ENCODE data around the gene SLC12A8. TPM values are rescaled to one million over a fixed set of nuclear protein-coding genes. Genes with fewer than 3 reads are reported as not detected.

SLC12A8 gene
- total RNA-seq, 1 experiment from 2014 or later = 13.0 TPM

DNA sequence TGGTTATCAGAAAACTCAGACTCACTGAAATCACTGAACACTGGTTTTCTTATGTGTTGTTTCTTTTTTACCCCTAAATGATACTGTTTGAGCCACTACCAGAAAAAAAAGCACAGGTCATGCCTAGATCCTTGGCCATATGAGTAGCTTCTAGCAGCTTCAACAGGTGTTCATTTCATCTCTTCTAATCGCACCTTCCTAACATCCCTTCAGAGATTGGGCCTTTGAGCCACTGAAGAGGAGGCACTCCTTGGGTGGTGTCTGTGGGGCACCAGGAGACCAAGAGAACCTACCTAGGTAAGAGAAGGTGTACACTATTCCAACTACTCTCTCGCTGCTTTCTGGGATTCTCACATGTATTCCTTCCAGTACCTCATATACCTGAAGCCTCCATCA is 159.2 kb downstream of the SLC12A8 start:
- no peak overlapping the region for H3K27ac Mint-ChIP-seq (ENCODE audit: low read depth, unreplicated experiment)
- no peak for DNase-seq (ENCODE audit: unreplicated experiment)
- H3K36me3 Mint-ChIP-seq (ENCODE audit: insufficient read depth, unreplicated experiment) = no peaks in the 10 kb centered on the region
- intact Hi-C loops (cut with micrococcal nuclease) = loop anchor here (10.0 kb wide), 1 partner anchor 321 kb away; the partner anchor contains the start of gene ZNF148
- ChIA-PET POLR2A (no interaction called here), CTCF (interaction anchor here (0.6 kb wide), 3 partner anchors 19 to 383 kb away, joined by 3 to 7 read pairs (median 4); no protein-coding TSS in a partner anchor)
- no TSS peak for BruUV-seq (replicated peaks)
- peaks cover 38% of the 10 kb centered on the region for H3K4me1 Mint-ChIP-seq (ENCODE audit: insufficient read depth, unreplicated experiment)
- no peaks in the 10 kb centered on the region for H3K9me3 Mint-ChIP-seq (ENCODE audit: unreplicated experiment)
- TF ChIP-seq, protein P1, sequence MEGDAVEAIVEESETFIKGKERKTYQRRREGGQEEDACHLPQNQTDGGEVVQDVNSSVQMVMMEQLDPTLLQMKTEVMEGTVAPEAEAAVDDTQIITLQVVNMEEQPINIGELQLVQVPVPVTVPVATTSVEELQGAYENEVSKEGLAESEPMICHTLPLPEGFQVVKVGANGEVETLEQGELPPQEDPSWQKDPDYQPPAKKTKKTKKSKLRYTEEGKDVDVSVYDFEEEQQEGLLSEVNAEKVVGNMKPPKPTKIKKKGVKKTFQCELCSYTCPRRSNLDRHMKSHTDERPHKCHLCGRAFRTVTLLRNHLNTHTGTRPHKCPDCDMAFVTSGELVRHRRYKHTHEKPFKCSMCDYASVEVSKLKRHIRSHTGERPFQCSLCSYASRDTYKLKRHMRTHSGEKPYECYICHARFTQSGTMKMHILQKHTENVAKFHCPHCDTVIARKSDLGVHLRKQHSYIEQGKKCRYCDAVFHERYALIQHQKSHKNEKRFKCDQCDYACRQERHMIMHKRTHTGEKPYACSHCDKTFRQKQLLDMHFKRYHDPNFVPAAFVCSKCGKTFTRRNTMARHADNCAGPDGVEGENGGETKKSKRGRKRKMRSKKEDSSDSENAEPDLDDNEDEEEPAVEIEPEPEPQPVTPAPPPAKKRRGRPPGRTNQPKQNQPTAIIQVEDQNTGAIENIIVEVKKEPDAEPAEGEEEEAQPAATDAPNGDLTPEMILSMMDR (IDR thresholded peaks at IDR 0.05; ENCODE audit: unreplicated experiment) = no peak
- no peaks in the 10 kb centered on the region for H3K27me3 Mint-ChIP-seq (ENCODE audit: insufficient read depth, unreplicated experiment)
- H3K4me3 Mint-ChIP-seq (ENCODE audit: unreplicated experiment) = no peak overlapping the region

DNA sequence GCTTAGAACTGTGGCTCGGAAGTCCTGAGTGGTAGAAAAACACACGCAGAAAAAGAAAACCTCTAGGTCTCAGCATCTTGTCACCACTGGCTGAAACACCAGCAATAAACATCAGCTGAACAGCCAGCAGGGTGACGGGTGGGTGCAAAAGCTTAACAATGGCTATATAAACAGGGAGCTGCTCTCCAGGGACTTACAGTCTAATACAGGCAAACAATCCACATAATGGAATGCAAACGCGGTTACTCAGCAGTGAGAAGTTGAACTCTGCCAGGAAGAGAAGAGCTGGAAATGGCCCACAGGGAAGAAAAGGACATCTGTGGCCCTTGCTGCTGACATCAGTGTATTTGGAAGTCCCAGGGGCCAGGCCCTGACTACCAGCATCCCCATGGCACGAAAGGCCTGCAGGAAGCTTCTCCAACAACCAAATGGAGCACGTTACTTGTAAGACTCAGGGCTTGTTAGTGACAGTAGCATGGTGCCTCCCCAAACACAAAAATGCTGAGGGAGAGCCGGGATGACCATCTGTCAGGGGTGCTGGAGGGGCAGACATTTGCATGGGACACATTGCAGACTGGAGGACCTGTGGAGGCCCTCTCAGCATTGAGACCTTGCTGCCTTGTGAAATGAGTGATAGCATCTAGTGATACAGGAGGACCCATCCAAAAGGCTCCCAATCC is 159.8 kb downstream of the SLC12A8 start:
- intact Hi-C loops (cut with micrococcal nuclease) = loop anchor here (10.0 kb wide), 1 partner anchor 322 kb away; the partner anchor contains the start of gene ZNF148
- no peaks in the 10 kb centered on the region for H3K36me3 Mint-ChIP-seq (ENCODE audit: insufficient read depth, unreplicated experiment)
- ChIA-PET POLR2A (interaction anchor here (0.7 kb wide), 1 partner anchor 280 kb away, joined by 3 read pairs; no protein-coding TSS in a partner anchor), CTCF (interaction anchor here (0.6 kb wide), 2 partner anchors 76 to 384 kb away, joined by 3 to 7 read pairs; no protein-coding TSS in a partner anchor)
- H3K4me3 Mint-ChIP-seq (ENCODE audit: unreplicated experiment) = no peak overlapping the region
- H3K27me3 Mint-ChIP-seq (ENCODE audit: insufficient read depth, unreplicated experiment) = no peaks in the 10 kb centered on the region
- no TSS peak for BruUV-seq (replicated peaks)
- TF ChIP-seq, protein P1 (IDR thresholded peaks at IDR 0.05; ENCODE audit: unreplicated experiment) = no peak
- H3K4me1 Mint-ChIP-seq (ENCODE audit: insufficient read depth, unreplicated experiment) = peaks cover 34% of the 10 kb centered on the region
- H3K27ac Mint-ChIP-seq (ENCODE audit: low read depth, unreplicated experiment) = no peak overlapping the region
- no peaks in the 10 kb centered on the region for H3K9me3 Mint-ChIP-seq (ENCODE audit: unreplicated experiment)
- DNase-seq (ENCODE audit: unreplicated experiment) = no peak

DNA sequence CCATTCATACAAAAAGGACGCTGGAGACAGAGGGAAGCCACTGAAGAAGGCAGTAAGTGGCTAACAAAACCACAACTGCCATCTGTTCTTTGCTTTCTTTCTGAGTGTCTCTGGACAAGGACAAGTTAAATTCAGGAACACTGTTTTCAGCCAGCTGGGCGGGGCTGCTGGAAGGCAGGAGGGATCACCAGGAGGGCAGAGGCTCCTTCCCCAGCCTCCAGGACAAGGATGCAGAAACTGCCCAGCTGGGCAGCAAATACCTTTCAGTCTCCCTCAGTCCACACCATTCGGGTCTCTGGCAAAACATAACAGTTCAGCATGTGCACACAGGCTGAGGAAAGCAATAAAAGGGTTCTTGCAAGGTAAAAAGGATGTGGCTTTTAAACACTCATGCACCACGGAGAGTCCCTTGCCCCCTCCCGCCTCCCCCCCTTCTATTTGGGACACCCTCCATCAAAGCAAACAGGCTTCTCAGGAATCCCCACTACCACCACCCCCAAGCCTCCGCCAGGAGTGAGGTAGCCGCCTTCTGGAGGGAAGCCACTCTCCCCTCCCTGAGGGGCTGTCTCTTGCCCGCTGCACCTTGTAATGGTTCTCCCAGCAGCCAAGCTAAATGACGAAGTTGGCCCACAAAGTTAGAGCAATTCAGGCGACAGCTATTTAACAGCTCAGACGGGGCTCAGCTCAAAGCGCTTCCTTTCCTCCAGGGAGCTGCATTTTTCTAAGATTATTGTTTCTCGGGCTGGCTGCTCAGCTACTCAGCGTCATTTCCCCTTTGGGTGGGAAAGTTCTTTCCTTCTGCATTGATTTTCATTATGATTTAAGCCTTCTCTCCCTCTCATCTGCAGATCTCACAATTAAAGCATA is 160.6 kb downstream of the SLC12A8 start:
- Mint-ChIP-seq H3K4me1 (ENCODE audit: insufficient read depth, unreplicated experiment) (peaks cover 26% of the 10 kb centered on the region), H3K9me3 (ENCODE audit: unreplicated experiment) (no peaks in the 10 kb centered on the region), H3K27ac (ENCODE audit: low read depth, unreplicated experiment) (no peak overlapping the region), H3K4me3 (ENCODE audit: unreplicated experiment) (no peak overlapping the region), H3K36me3 (ENCODE audit: insufficient read depth, unreplicated experiment) (no peaks in the 10 kb centered on the region), H3K27me3 (ENCODE audit: insufficient read depth, unreplicated experiment) (no peaks in the 10 kb centered on the region)
- ChIA-PET POLR2A (interaction anchor here (0.7 to 1.5 kb wide), 2 partner anchors 10 to 281 kb away, joined by 3 read pairs; no protein-coding TSS in a partner anchor), CTCF (no interaction called here)
- no TSS peak for BruUV-seq (replicated peaks)
- intact Hi-C loops (cut with micrococcal nuclease) = loop anchor here (10.0 kb wide), 1 partner anchor 323 kb away; the partner anchor contains the start of gene ZNF148
- TF ChIP-seq, protein P1 (IDR thresholded peaks at IDR 0.05; ENCODE audit: unreplicated experiment) = no peak
- DNase-seq (ENCODE audit: unreplicated experiment) = no peak

DNA sequence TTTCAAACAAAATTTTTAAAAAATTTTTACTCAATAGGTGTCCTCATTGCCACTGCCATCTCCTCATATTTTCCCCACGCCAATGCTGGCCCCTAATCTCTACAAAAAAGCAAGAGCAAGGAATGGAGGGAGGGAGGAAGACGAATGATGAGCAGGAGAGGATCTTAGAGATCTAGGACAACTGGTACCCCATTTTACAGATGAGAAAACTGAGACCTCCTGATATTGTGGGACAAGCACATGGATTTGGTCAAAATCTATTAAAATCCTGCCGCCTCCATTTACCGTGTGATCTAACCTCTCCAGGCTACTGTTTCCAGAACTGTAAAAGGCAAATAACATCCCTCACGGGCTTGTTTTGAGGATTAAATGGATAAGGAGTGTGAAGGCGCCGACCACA is 161.3 kb downstream of the SLC12A8 start:
- H3K9me3 Mint-ChIP-seq (ENCODE audit: unreplicated experiment) = no peaks in the 10 kb centered on the region
- BruUV-seq (replicated peaks) = no TSS peak
- H3K27me3 Mint-ChIP-seq (ENCODE audit: insufficient read depth, unreplicated experiment) = no peaks in the 10 kb centered on the region
- H3K4me1 Mint-ChIP-seq (ENCODE audit: insufficient read depth, unreplicated experiment) = peaks cover 23% of the 10 kb centered on the region
- no peak overlapping the region for H3K4me3 Mint-ChIP-seq (ENCODE audit: unreplicated experiment)
- ChIA-PET CTCF (no interaction called here), POLR2A (interaction anchor here (1.5 kb wide), 1 partner anchor 11 kb away, joined by 3 read pairs; no protein-coding TSS in a partner anchor)
- intact Hi-C loops (cut with micrococcal nuclease) = loop anchor here (10.0 kb wide), 1 partner anchor 324 kb away; the partner anchor contains the start of gene ZNF148
- DNase-seq (ENCODE audit: unreplicated experiment) = no peak
- TF ChIP-seq, protein P1 (IDR thresholded peaks at IDR 0.05; ENCODE audit: unreplicated experiment) = no peak
- no peak overlapping the region for H3K27ac Mint-ChIP-seq (ENCODE audit: low read depth, unreplicated experiment)
- no peaks in the 10 kb centered on the region for H3K36me3 Mint-ChIP-seq (ENCODE audit: insufficient read depth, unreplicated experiment)
